Smooth muscle cell (in vitro differentiated cells): ENCODE measurements around the gene ATF6. TPM values are rescaled to one million over a fixed set of nuclear protein-coding genes. Genes with fewer than 3 reads are reported as not detected.

Source experiments
- DNase-seq: peaks from one replicate; lab custom pipeline; 2025; ENCODE audit not compliant: unreplicated experiment; lab: John Stamatoyannopoulos, UW
- H2AFZ ChIP-seq: fragments of 200-600 bp; sonication (generic); 2 replicates; pipeline ENCODE4 v1.6.0; 2016; ENCODE audit warnings: antibody characterized with exemption, low read depth, mild to moderate bottlenecking
- H3F3A ChIP-seq: fragments of 200-600 bp; sonication (generic); 2 replicates; pipeline ENCODE4 v1.6.0; 2017; ENCODE audit warnings: antibody characterized with exemption, low read depth
- H3K27ac ChIP-seq: fragments of 200-600 bp; sonication (generic); 2 replicates; pipeline ENCODE4 v1.5.1; 2016; ENCODE audit warnings: low read depth, mild to moderate bottlenecking
- H3K27me3 ChIP-seq: fragments of 200-600 bp; sonication (generic); 2 replicates; pipeline ENCODE4 v1.6.1; 2016; ENCODE audit warnings: low read depth, mild to moderate bottlenecking
- H3K36me3 ChIP-seq: fragments of 200-600 bp; sonication (generic); 2 replicates; pipeline ENCODE4 v1.5.1; 2016; ENCODE audit warnings: low read depth
- H3K4me1 ChIP-seq: fragments of 200-600 bp; sonication (generic); 2 replicates; pipeline ENCODE4 v1.5.1; 2016; ENCODE audit warnings: low read depth
- H3K4me2 ChIP-seq: fragments of 200-600 bp; sonication (generic); 2 replicates; pipeline ENCODE4 v1.6.0; 2016; ENCODE audit warnings: mild to moderate bottlenecking
- H3K4me3 ChIP-seq: fragments of 200-600 bp; sonication (generic); 2 replicates; pipeline ENCODE4 v1.5.1; 2016; ENCODE audit warnings: mild to moderate bottlenecking
- H3K79me2 ChIP-seq: fragments of 200-600 bp; sonication (generic); 2 replicates; pipeline ENCODE4 v1.6.0; 2016; ENCODE audit warnings: low read depth, mild to moderate bottlenecking
- H3K9ac ChIP-seq: fragments of 200-600 bp; sonication (generic); 2 replicates; pipeline ENCODE4 v1.6.0; 2016; ENCODE audit warnings: low read depth
- H3K9me3 ChIP-seq: fragments of 200-600 bp; sonication (generic); replicated peaks from 2 replicates; pipeline ENCODE4 v1.5.1; 2016; ENCODE audit warnings: low read depth
- H4K20me1 ChIP-seq: fragments of 200-600 bp; sonication (generic); 2 replicates; pipeline ENCODE4 v1.6.0; 2016; ENCODE audit warnings: low read depth
- CTCF ChIP-seq: fragments of 200-600 bp; sonication (generic); IDR thresholded peaks from 2 replicates; pipeline ENCODE4 v1.5.1; 2017; ENCODE audit warnings: borderline replicate concordance, mild to moderate bottlenecking, antibody characterized with exemption; ENCODE audit not compliant: insufficient read depth, poor library complexity, severe bottlenecking
- WGBS: methylation state at CpG from one replicate; pipeline ENCODE4 v1.1.7; 2016; ENCODE audit warnings: low lambda C conversion rate; 5-methylcytosine and 5-hydroxymethylcytosine counted together
- polyA plus RNA-seq: library from polyadenylated mRNA; unstranded; fragments of >200 nt; fragmentation: Nextera tagmentation; extraction: Ambion mirVana; gene quantifications from 2 replicates; pipeline ENCODE4 v1.2.1, GENCODE V29; 2016
- total RNA-seq: library from RNA; depleted of rRNA; stranded (reverse); fragments of >200 nt; gene quantifications from 2 replicates; pipeline ENCODE4 v1.2.3, GENCODE V29; 2014

ATF6 gene
- total and polyA plus RNA-seq, 2 experiments from 2014 or later = 7.8 to 22.9 TPM

GRCh38 chr1:161747801-161748200 is 18.3 kb upstream of the ATF6 start:
- Histone ChIP-seq H3K36me3 (peaks cover 6% of the 10 kb centered on the region), H3K4me1 (peaks cover 5% of the 10 kb centered on the region), H3K27me3 (no peaks in the 10 kb centered on the region), H3F3A (no peaks in the 10 kb centered on the region), H4K20me1 (peaks cover 12% of the 10 kb centered on the region), H3K9me3 (no peaks in the 10 kb centered on the region), H3K79me2 (peaks cover 22% of the 10 kb centered on the region), H2AFZ (no peak overlapping the region), H3K4me3 (no peak overlapping the region), H3K27ac (no peak overlapping the region), H3K4me2 (no peak overlapping the region), H3K9ac (no peak overlapping the region)
- no peak for TF ChIP-seq CTCF
- 73% methylated on average over 6 of the region's 6 CpGs for WGBS
- DNase-seq = no peak

GRCh38 chr1:161749509-161750407 is 16.4 kb upstream of the ATF6 start, which contains the start of gene DUSP12:
DUSP12 (plus strand) TSS chr1:161749786; CDS start chr1:161749802, 16 bp downstream.
- no peaks in the 10 kb centered on the region for H3K27me3 ChIP-seq
- peaks cover 5% of the 10 kb centered on the region for H3K4me1 ChIP-seq
- H4K20me1 ChIP-seq = peaks cover 19% of the 10 kb centered on the region
- no peaks in the 10 kb centered on the region for H3F3A ChIP-seq
- no peaks in the 10 kb centered on the region for H3K9me3 ChIP-seq
- TF ChIP-seq CTCF = no peak
- WGBS = under 1% methylated on average over 64 of the region's 65 CpGs
- H3K36me3 ChIP-seq = peaks cover 22% of the 10 kb centered on the region
- DNase-seq = peak; percentile 86
- peak within 1 kb of the TSS; percentile 82 for H3K27ac ChIP-seq
- H3K79me2 ChIP-seq = peaks cover 33% of the 10 kb centered on the region
- peak within 1 kb of the TSS; percentile 85 for H3K9ac ChIP-seq
- peak within 1 kb of the TSS; percentile 77 for H3K4me3 ChIP-seq
- H3K4me2 ChIP-seq = peak within 1 kb of the TSS; percentile 88
- peak within 1 kb of the TSS; percentile 84 for H2AFZ ChIP-seq

GRCh38 chr1:161763522-161764098 is 2.5 kb upstream of the ATF6 start:
- Histone ChIP-seq H4K20me1 (no peaks in the 10 kb centered on the region), H3K27ac (no peak overlapping the region), H3K9ac (no peak overlapping the region), H3F3A (peaks cover 6% of the 10 kb centered on the region), H3K36me3 (peaks cover 2% of the 10 kb centered on the region), H3K9me3 (no peaks in the 10 kb centered on the region), H3K4me2 (no peak overlapping the region), H3K27me3 (no peaks in the 10 kb centered on the region), H3K79me2 (peaks cover 26% of the 10 kb centered on the region), H3K4me3 (no peak overlapping the region), H2AFZ (no peak overlapping the region), H3K4me1 (peaks cover 9% of the 10 kb centered on the region)
- no peak for DNase-seq
- 69% methylated on average over 7 of the region's 7 CpGs for WGBS
- peak; percentile 47 for TF ChIP-seq CTCF
